Progenitor cell of endocrine pancreas (in vitro differentiated cells): ENCODE data around the gene PACS2. TPM values are rescaled to one million over a fixed set of nuclear protein-coding genes. Genes with fewer than 3 reads are reported as not detected.
"Not testable (repeated sequence)": the region's sequence is repeated elsewhere in the genome, so short reads cannot be mapped to it uniquely, and the experiment has no call there.

Experiments used
- DNase-seq: peaks from one replicate; pipeline ENCODE4 v3.0.0; 2021; ENCODE audit warnings: low spot score; ENCODE audit not compliant: unreplicated experiment
- H3K27ac Mint-ChIP-seq: 2 replicates; pipeline ENCODE4 v1.8.0; 2021; ENCODE audit warnings: mild to moderate bottlenecking, moderate library complexity, mixed read lengths
- H3K27me3 Mint-ChIP-seq: 2 replicates; pipeline ENCODE4 v1.8.0; 2021; ENCODE audit warnings: mixed read lengths
- H3K36me3 Mint-ChIP-seq: 2 replicates; pipeline ENCODE4 v1.8.0; 2022; ENCODE audit warnings: mixed read lengths; ENCODE audit not compliant: insufficient read depth
- H3K4me1 Mint-ChIP-seq: 2 replicates; pipeline ENCODE4 v1.8.0; 2021; ENCODE audit warnings: low read depth, mixed read lengths
- H3K4me3 Mint-ChIP-seq: 2 replicates; pipeline ENCODE4 v1.8.0; 2021; ENCODE audit warnings: low read depth, mild to moderate bottlenecking, moderate library complexity, mixed read lengths
- H3K9me3 Mint-ChIP-seq: 2 replicates; pipeline ENCODE4 v1.8.0; 2021; ENCODE audit warnings: low read depth, mixed read lengths
- CTCF ChIP-seq: fragments of 200-600 bp; sonication (generic); IDR thresholded peaks from one replicate; pipeline ENCODE4 v1.5.0; 2021; ENCODE audit warnings: antibody characterized with exemption, mild to moderate bottlenecking; ENCODE audit not compliant: unreplicated experiment
- total RNA-seq: library from RNA; stranded (reverse); gene quantifications from 2 replicates; pipeline ENCODE4 v1.2.1, GENCODE V29; 2021

Gene PACS2
- total RNA-seq, 1 donor from 2014 or later, result 193 TPM

GRCh38 chr14:105324871-105325270, 10.3 kb downstream of the PACS2 start:
- no peak for TF ChIP-seq CTCF

GRCh38 chr14:105325303-105325702, 10.8 kb downstream of the PACS2 start:
- TF ChIP-seq CTCF, result no peak
- Mint-ChIP-seq H3K4me1 (peaks cover 18% of the 10 kb centered on the region), H3K9me3 (no peaks in the 10 kb centered on the region), H3K4me3 (no peak overlapping the region), H3K36me3 (peaks cover 6% of the 10 kb centered on the region), H3K27me3 (no peaks in the 10 kb centered on the region), H3K27ac (no peak overlapping the region)
- DNase-seq, result no peak

More at GRCh38 chr14:105324871-105325270, 10.3 kb downstream of the PACS2 start:
- H3K4me1 Mint-ChIP-seq, result peaks cover 18% of the 10 kb centered on the region
- DNase-seq, result no peak
- no peaks in the 10 kb centered on the region for H3K9me3 Mint-ChIP-seq
- H3K4me3 Mint-ChIP-seq, result no peak overlapping the region
- H3K27me3 Mint-ChIP-seq, result no peaks in the 10 kb centered on the region
- peaks cover 6% of the 10 kb centered on the region for H3K36me3 Mint-ChIP-seq
- no peak overlapping the region for H3K27ac Mint-ChIP-seq

- DNase-seq, result no peak
Measured at GRCh38 chr14:105325716-105326567, 11.4 kb downstream of the PACS2 start.

DNA sequence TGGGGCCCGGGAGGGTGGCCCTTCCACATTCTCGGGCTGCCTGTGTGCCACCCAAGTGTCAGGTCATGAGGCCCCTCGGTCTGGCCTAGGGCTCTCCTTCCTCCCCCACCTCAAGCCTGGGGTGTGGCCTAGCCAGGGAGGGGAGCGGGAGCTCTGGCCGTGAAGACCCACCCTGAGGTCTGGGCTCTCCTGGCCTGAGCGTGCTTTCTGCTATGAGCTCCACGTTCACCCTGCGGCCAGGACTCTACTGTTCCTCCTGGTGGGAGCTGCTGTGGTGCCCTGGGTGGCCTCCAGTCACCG, 12.0 kb downstream of the PACS2 start:
- peaks cover 18% of the 10 kb centered on the region for H3K4me1 Mint-ChIP-seq
- H3K36me3 Mint-ChIP-seq, result peaks cover 6% of the 10 kb centered on the region
- no peaks in the 10 kb centered on the region for H3K27me3 Mint-ChIP-seq
- no peak for TF ChIP-seq CTCF
- H3K27ac Mint-ChIP-seq, result no peak overlapping the region
- DNase-seq, result no peak
- H3K4me3 Mint-ChIP-seq, result no peak overlapping the region
- no peaks in the 10 kb centered on the region for H3K9me3 Mint-ChIP-seq

More at GRCh38 chr14:105325716-105326567, 11.4 kb downstream of the PACS2 start:
- Mint-ChIP-seq H3K27ac (no peak overlapping the region), H3K9me3 (no peaks in the 10 kb centered on the region), H3K4me3 (no peak overlapping the region), H3K4me1 (peaks cover 18% of the 10 kb centered on the region), H3K36me3 (peaks cover 6% of the 10 kb centered on the region), H3K27me3 (no peaks in the 10 kb centered on the region)
- no peak for TF ChIP-seq CTCF

DNA sequence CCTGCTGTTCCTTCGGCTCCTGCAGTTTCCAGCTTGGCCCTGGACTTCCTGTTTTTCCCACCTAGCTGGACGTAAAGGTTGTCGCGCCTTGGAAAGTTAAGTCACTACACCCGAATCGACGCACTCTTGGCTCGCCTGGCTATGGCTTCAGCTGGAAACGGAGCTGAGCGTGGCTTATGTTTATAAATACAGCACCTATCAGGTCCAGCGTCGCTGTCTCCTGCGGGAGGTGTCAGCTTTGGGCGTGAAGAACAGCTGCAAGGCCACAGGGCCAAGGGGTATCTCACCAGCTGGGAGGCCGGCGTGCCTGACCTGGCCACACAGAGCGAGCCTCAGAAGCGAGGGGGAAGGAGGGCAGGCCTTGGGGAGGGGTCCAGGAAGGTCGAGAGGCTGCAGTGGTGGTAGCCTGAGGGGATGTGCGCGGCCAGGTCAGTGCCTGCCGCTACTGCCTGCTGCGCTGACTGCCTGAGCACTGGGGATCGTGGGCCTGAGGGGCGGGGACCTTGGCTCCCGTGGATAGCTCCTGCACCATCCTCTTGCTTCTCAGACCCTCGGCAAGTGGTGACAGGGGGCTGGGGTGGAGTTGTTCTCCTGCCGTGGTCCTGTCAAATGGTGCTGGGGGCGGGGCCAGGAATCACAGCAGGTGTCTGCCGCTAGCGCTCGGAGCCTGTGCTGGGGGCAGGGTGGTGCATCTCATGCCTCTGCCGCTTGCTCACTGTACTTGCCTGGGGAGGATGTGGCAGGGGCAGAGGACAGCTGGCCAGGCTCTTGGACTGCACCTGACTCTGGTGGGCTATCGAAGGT, 12.5 kb downstream of the PACS2 start:
- Mint-ChIP-seq H3K27ac (peak overlapping the region; percentile 45), H3K27me3 (no peaks in the 10 kb centered on the region), H3K9me3 (no peaks in the 10 kb centered on the region), H3K4me3 (no peak overlapping the region), H3K36me3 (peaks cover 3% of the 10 kb centered on the region), H3K4me1 (peaks cover 18% of the 10 kb centered on the region)
- DNase-seq, result no peak
- TF ChIP-seq CTCF, result no peak

DNA sequence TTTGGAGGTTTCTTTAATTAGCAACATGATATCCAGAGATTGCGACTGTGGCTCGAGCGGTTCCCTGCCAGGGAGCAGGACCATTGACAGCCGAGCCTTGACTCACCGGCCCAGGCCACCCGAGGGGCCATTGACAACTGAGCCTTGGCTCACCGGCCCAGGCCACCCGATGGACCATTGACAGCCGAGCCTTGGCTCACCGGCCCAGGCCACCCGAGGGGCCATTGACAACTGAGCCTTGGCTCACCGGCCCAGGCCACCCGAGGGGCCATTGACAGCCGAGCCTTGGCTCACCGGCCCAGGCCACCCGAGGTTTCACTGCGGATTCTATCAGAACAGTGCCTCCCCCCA, 13.1 kb downstream of the PACS2 start:
- Mint-ChIP-seq H3K4me1 (peaks cover 18% of the 10 kb centered on the region), H3K27ac (peak overlapping the region; percentile 45)
- H3K36me3 Mint-ChIP-seq, DNase-seq, H3K9me3 Mint-ChIP-seq, H3K27me3 Mint-ChIP-seq, H3K4me3 Mint-ChIP-seq: not testable (repeated sequence)
